ENCODE data around the gene RYR1. TPM values are rescaled to one million over a fixed set of nuclear protein-coding genes. Genes with fewer than 3 reads are reported as not detected.

The RYR1 gene
- total and polyA plus RNA-seq, 11 donors = 0.44 to 2.1 (median 0.86) TPM

DNA sequence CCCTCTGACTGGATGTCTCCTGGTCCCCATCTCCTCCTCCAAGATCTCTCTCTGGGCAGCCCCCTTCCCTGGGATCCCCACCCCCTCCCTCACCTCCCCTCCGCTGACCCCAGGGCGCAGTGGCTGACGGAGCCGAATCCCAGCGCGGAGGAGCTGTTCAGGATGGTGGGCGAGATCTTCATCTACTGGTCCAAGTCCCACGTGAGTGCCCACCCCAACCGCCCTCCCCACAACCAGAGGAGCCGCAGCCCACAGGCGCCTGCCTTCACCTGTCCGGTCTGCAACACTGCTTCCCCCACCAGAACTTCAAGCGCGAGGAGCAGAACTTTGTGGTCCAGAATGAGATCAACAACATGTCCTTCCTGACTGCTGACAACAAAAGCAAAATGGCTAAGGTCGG lies 89.4 kb downstream of the RYR1 start:
- H3K9me3 ChIP-seq = no peaks in the 10 kb centered on the region
- H3K27ac ChIP-seq = no peak overlapping the region
- H3K36me3 ChIP-seq = no peaks in the 10 kb centered on the region
- intact Hi-C loops (cut with DNase I) = no loop called here
- no peak overlapping the region for H3K4me3 ChIP-seq
- no peaks in the 10 kb centered on the region for H3K4me1 ChIP-seq
- DNase-seq (no peak), ATAC-seq (no peak)
- WGBS, 4 donors = 86 to 90% (median 89%) methylated on average over 10 to 15 of the region's 15 CpGs
- H3K27me3 ChIP-seq = peaks cover 0 to 9% (median 0%) of the 10 kb centered on the region in 9 donors
- TF ChIP-seq, protein P1, sequence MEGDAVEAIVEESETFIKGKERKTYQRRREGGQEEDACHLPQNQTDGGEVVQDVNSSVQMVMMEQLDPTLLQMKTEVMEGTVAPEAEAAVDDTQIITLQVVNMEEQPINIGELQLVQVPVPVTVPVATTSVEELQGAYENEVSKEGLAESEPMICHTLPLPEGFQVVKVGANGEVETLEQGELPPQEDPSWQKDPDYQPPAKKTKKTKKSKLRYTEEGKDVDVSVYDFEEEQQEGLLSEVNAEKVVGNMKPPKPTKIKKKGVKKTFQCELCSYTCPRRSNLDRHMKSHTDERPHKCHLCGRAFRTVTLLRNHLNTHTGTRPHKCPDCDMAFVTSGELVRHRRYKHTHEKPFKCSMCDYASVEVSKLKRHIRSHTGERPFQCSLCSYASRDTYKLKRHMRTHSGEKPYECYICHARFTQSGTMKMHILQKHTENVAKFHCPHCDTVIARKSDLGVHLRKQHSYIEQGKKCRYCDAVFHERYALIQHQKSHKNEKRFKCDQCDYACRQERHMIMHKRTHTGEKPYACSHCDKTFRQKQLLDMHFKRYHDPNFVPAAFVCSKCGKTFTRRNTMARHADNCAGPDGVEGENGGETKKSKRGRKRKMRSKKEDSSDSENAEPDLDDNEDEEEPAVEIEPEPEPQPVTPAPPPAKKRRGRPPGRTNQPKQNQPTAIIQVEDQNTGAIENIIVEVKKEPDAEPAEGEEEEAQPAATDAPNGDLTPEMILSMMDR (IDR thresholded peaks at IDR 0.05) = no peak
- TF ChIP-seq POLR2A (IDR thresholded peaks at IDR 0.05) = no peak

DNA sequence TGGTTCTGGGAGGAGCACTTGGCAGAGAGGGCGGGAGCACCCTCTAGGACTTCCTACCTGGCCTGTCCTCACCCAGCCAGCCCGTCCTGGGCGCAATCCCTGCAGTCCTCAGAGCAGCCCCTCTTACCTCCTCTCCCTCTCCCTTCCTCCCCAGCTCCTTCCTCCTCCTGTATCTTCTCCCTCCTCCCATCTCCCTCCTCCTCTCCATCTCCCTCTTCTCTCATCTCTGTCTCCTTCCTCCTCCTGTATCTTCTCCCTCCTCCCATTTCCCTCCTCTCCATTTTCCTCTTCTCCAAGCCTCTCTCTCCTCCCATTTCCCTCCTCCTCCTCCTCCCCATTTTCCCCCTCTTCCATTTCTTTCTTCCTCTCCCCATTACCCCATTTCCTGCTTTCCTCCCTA lies 89.8 kb downstream of the RYR1 start:
- H3K36me3 ChIP-seq = no peaks in the 10 kb centered on the region
- H3K4me1 ChIP-seq = no peaks in the 10 kb centered on the region
- no peaks in the 10 kb centered on the region for H3K9me3 ChIP-seq
- no peak for DNase-seq
- intact Hi-C loops (cut with DNase I) = no loop called here
- no peak for TF ChIP-seq POLR2A (IDR thresholded peaks at IDR 0.05)
- TF ChIP-seq, protein P1 (IDR thresholded peaks at IDR 0.05) = no peak
- peaks cover 0 to 13% (median 0%) of the 10 kb centered on the region in 9 donors for H3K27me3 ChIP-seq
- no peak for ATAC-seq
- 75 to 78% (median 77%) methylated on average over 3 of the region's 3 CpGs for WGBS, 4 donors
- H3K27ac ChIP-seq = no peak overlapping the region
- no peak overlapping the region for H3K4me3 ChIP-seq

DNA sequence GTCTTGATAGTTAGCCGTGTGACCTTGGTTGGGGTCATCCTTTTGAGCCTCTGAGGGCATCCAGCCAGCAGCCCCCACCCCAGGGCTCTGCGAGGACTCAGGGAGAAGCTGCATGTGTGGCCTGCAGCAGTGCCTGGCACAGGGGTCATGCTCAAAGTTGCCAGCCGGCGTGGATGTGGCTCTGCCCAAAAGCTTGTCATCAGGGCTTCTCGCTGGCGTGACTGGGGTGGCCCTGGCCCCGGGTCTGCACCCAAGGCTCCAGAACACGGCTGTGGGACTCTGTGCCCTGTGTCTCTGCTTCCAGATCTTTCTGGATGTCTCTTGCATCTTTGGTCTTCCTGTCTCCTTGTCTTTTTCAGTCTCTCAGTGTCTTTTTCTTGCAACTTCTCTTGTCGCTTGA lies 90.9 kb downstream of the RYR1 start:
- ATAC-seq = no peak
- no peaks in the 10 kb centered on the region for H3K36me3 ChIP-seq

GRCh38 chr19:38524994-38525634 lies 91.6 kb downstream of the RYR1 start:
- peaks cover 0 to 17% (median 0%) of the 10 kb centered on the region in 9 donors for H3K27me3 ChIP-seq
- DNase-seq = no peak
- no peaks in the 10 kb centered on the region for H3K36me3 ChIP-seq
- TF ChIP-seq, protein P1 (IDR thresholded peaks at IDR 0.05) = no peak
- TF ChIP-seq POLR2A (IDR thresholded peaks at IDR 0.05) = no peak
- H3K9me3 ChIP-seq = no peaks in the 10 kb centered on the region
- no peak overlapping the region for H3K4me3 ChIP-seq
- 92 to 95% (median 94%) methylated on average over 20 to 22 of the region's 22 CpGs for WGBS, 4 donors
- no peak overlapping the region for H3K27ac ChIP-seq
- no peak for ATAC-seq
- intact Hi-C loops (cut with DNase I) = no loop called here
- no peaks in the 10 kb centered on the region for H3K4me1 ChIP-seq

More for the DNA sequence above, 90.9 kb downstream of the RYR1 start:
- H3K27ac ChIP-seq = no peak overlapping the region
- intact Hi-C loops (cut with DNase I) = no loop called here
- H3K4me1 ChIP-seq = no peaks in the 10 kb centered on the region
- TF ChIP-seq, protein P1 (IDR thresholded peaks at IDR 0.05) = no peak
- no peak for TF ChIP-seq POLR2A (IDR thresholded peaks at IDR 0.05)
- no peak overlapping the region for H3K4me3 ChIP-seq
- no peak for DNase-seq
- H3K27me3 ChIP-seq = peaks cover 0 to 17% (median 0%) of the 10 kb centered on the region in 9 donors
- no peaks in the 10 kb centered on the region for H3K9me3 ChIP-seq
- 66 to 77% (median 68%) methylated on average over 8 to 9 of the region's 9 CpGs for WGBS, 4 donors
